ENCODE measurements around the gene CGB7. TPM values are rescaled to one million over a fixed set of nuclear protein-coding genes. Genes with fewer than 3 reads are reported as not detected.
"Not testable (repeated sequence)": the region's sequence is repeated elsewhere in the genome, so short reads cannot be mapped to it uniquely, and the experiment has no call there.

The CGB7 gene
- total RNA-seq, 1 experiment from 2014 or later: 1.2 TPM

GRCh38 chr19:49042177-49042576 lies 15.4 kb downstream of the CGB7 start:
- H3K9me3 ChIP-seq (ENCODE audit: control insufficient read depth, low read depth, low read length): no peaks in the 10 kb centered on the region
- no peak overlapping the region for H3K4ac ChIP-seq (ENCODE audit: low read depth, low read length)
- H3K23ac ChIP-seq (ENCODE audit: insufficient read length, low read depth, low read length): no peak overlapping the region
- H3K56ac ChIP-seq (ENCODE audit: insufficient read length, low read depth, low read length): no peak overlapping the region
- Mint-ChIP-seq H3K4me1 (peaks cover 6 to 9% of the 10 kb centered on the region in 2 experiments), H3K27ac (no peak overlapping the region; a peak in 1 of 7 replicates), H3K27me3 (ENCODE audit: low read depth) (peaks cover 25% of the 10 kb centered on the region), H3K36me3 (ENCODE audit: insufficient read depth in 1 of 3, low read depth in 3 of 3) (no peaks in the 10 kb centered on the region), H3K4me3 (no peak overlapping the region), H3K9me3 (no peaks in the 10 kb centered on the region)
- no peak overlapping the region for H2BK12ac ChIP-seq (ENCODE audit: insufficient read length, low read depth, low read length)
- no peak overlapping the region for H2AFZ ChIP-seq (ENCODE audit: low read length)
- no peak overlapping the region for H3T11ph ChIP-seq (ENCODE audit: low read length)
- H2AK5ac ChIP-seq (ENCODE audit: insufficient read length, low read length): no peak overlapping the region
- no peaks in the 10 kb centered on the region for H3K4me1 ChIP-seq (ENCODE audit: insufficient read depth, low read length)
- H3K14ac ChIP-seq (ENCODE audit: insufficient read depth, low read length): no peak overlapping the region
- no peak overlapping the region for H2BK5ac ChIP-seq (ENCODE audit: insufficient read length, low read length)
- DNase-seq: no peak
- no CpG with 5 or more reads among the region's 17 CpGs for WGBS (ENCODE audit: extremely low coverage, insufficient read length, low lambda C conversion rate)
- no peak for TF ChIP-seq CTCF (conservative IDR thresholded peaks at IDR 0.05)
- no peak overlapping the region for H4K8ac ChIP-seq (replicated peaks; ENCODE audit: insufficient read length, low read depth, low read length)
- H2BK120ac ChIP-seq (ENCODE audit: low read depth, low read length, poor library complexity, severe bottlenecking): no peak overlapping the region
- no peaks in the 10 kb centered on the region for H4K20me1 ChIP-seq (ENCODE audit: control insufficient read depth, insufficient read depth, insufficient read length)
- H4K5ac ChIP-seq (ENCODE audit: insufficient read length, low read depth, low read length): no peak overlapping the region
- H4K91ac ChIP-seq (ENCODE audit: insufficient read length, low read depth, low read length): no peak overlapping the region
- H3K27ac ChIP-seq (ENCODE audit: insufficient read length, low read depth, low read length): no peak overlapping the region
- H3K9ac ChIP-seq (ENCODE audit: extremely low read depth, insufficient read length, low read length): no peak overlapping the region
- H3K27me3 ChIP-seq (ENCODE audit: insufficient read depth, low read length): no peaks in the 10 kb centered on the region
- H3K4me2 ChIP-seq (ENCODE audit: insufficient read depth, insufficient read length, low read length): no peak overlapping the region
- H3K79me2 ChIP-seq (ENCODE audit: insufficient read depth, low read length): no peaks in the 10 kb centered on the region
- no peak overlapping the region for H2BK15ac ChIP-seq (ENCODE audit: low read depth, low read length)
- no peaks in the 10 kb centered on the region for H3K23me2 ChIP-seq (ENCODE audit: insufficient read length, low read depth, low read length, poor library complexity, severe bottlenecking)
- no peak overlapping the region for H3K18ac ChIP-seq (ENCODE audit: insufficient read length, low read depth, low read length)
- H2BK20ac ChIP-seq (ENCODE audit: low read depth, low read length, poor library complexity, severe bottlenecking): no peak overlapping the region
- H3K79me1 ChIP-seq (ENCODE audit: insufficient read depth, low read depth, low read length, poor library complexity, severe bottlenecking): no peaks in the 10 kb centered on the region

GRCh38 chr19:49039736-49040135 lies 17.8 kb downstream of the CGB7 start:
- H3K23me2 ChIP-seq (ENCODE audit: insufficient read length, low read depth, low read length, poor library complexity, severe bottlenecking); H4K5ac ChIP-seq (ENCODE audit: insufficient read length, low read depth, low read length); H3K27ac ChIP-seq (ENCODE audit: insufficient read length, low read depth, low read length); H3K9me3 ChIP-seq (ENCODE audit: control insufficient read depth, low read depth, low read length); H3K79me2 ChIP-seq (ENCODE audit: insufficient read depth, low read length); DNase-seq; H3K14ac ChIP-seq (ENCODE audit: insufficient read depth, low read length); H2AK5ac ChIP-seq (ENCODE audit: insufficient read length, low read length); H4K20me1 ChIP-seq (ENCODE audit: control insufficient read depth, insufficient read depth, insufficient read length); H3T11ph ChIP-seq (ENCODE audit: low read length); H2BK15ac ChIP-seq (ENCODE audit: low read depth, low read length); H3K79me1 ChIP-seq (ENCODE audit: insufficient read depth, low read depth, low read length, poor library complexity, severe bottlenecking); H3K4ac ChIP-seq (ENCODE audit: low read depth, low read length); H3K4me2 ChIP-seq (ENCODE audit: insufficient read depth, insufficient read length, low read length); H3K4me3 Mint-ChIP-seq; H2BK12ac ChIP-seq (ENCODE audit: insufficient read length, low read depth, low read length); H3K4me1 ChIP-seq (ENCODE audit: insufficient read depth, low read length); H3K18ac ChIP-seq (ENCODE audit: insufficient read length, low read depth, low read length); H3K56ac ChIP-seq (ENCODE audit: insufficient read length, low read depth, low read length); H3K9ac ChIP-seq (ENCODE audit: extremely low read depth, insufficient read length, low read length); H3K27ac Mint-ChIP-seq; H3K9me3 Mint-ChIP-seq; H2BK120ac ChIP-seq (ENCODE audit: low read depth, low read length, poor library complexity, severe bottlenecking); H2BK20ac ChIP-seq (ENCODE audit: low read depth, low read length, poor library complexity, severe bottlenecking); H2BK5ac ChIP-seq (ENCODE audit: insufficient read length, low read length); H4K91ac ChIP-seq (ENCODE audit: insufficient read length, low read depth, low read length); H3K4me1 Mint-ChIP-seq; H4K8ac ChIP-seq (replicated peaks; ENCODE audit: insufficient read length, low read depth, low read length); H3K23ac ChIP-seq (ENCODE audit: insufficient read length, low read depth, low read length); H3K27me3 ChIP-seq (ENCODE audit: insufficient read depth, low read length); H3K36me3 Mint-ChIP-seq (ENCODE audit: insufficient read depth in 1 of 3, low read depth in 3 of 3); H2AFZ ChIP-seq (ENCODE audit: low read length): not testable (repeated sequence)
- peaks cover 24% of the 10 kb centered on the region for H3K27me3 Mint-ChIP-seq (ENCODE audit: low read depth)
- no CpG with 5 or more reads among the region's 9 CpGs for WGBS (ENCODE audit: extremely low coverage, insufficient read length, low lambda C conversion rate)

Data from H9 (cell line).